GM12878 (cell line): ENCODE results near the gene PPARD. TPM values are rescaled to one million over a fixed set of nuclear protein-coding genes. Genes with fewer than 3 reads are reported as not detected.

Source experiments
- ATF3 ChIP-seq: IDR thresholded peaks from 2 replicates; pipeline ENCODE4 v1.6.1; 2011; ENCODE audit warnings: low read depth, mild to moderate bottlenecking, low read length, moderate library complexity, borderline replicate concordance; ENCODE audit errors: extremely low read depth
- BMI1 ChIP-seq: fragments of 450-650 bp; IDR thresholded peaks from 2 replicates; pipeline ENCODE4 v1.6.1; 2016; ENCODE audit warnings: mild to moderate bottlenecking, moderate library complexity, borderline replicate concordance
- CEBPB ChIP-seq, 2 experiments: fragments of 150-350 bp in 1 of 2; IDR thresholded peaks; 2 replicates each; pipeline ENCODE4 v1.6.1; 2012 to 2014; ENCODE audit warnings: low read depth in 2 of 2, low read length in 2 of 2, borderline replicate concordance in 1 of 2, inconsistent platforms in 1 of 2
- CHD1 ChIP-seq: IDR thresholded peaks from 2 replicates; pipeline ENCODE4 v1.6.1; 2012; ENCODE audit warnings: low read depth, low read length, improper control_type of control experiment
- CHD2 ChIP-seq: IDR thresholded peaks from 2 replicates; pipeline ENCODE4 v1.6.1; 2011; ENCODE audit warnings: low read depth, low read length, improper control_type of control experiment, borderline replicate concordance
- E4F1 ChIP-seq: fragments of 450-650 bp; IDR thresholded peaks from 2 replicates; pipeline ENCODE4 v1.6.1; 2018; ENCODE audit warnings: borderline replicate concordance, mild to moderate bottlenecking; ENCODE audit not compliant: partially characterized antibody
- HDGF ChIP-seq: fragments of 450-650 bp; IDR thresholded peaks from 2 replicates; pipeline ENCODE4 v1.6.1; 2016; ENCODE audit warnings: antibody characterized with exemption
- IRF3 ChIP-seq: fragments of 450-650 bp; IDR thresholded peaks from 2 replicates; pipeline ENCODE4 v1.6.1; 2014; ENCODE audit warnings: mild to moderate bottlenecking
- KAT2A ChIP-seq: conservative IDR thresholded peaks from 2 replicates; pipeline ENCODE4 v1.6.1; 2011; ENCODE audit warnings: low read depth, low read length; ENCODE audit not compliant: control insufficient read depth
- MXI1 ChIP-seq: fragments of 150-350 bp; IDR thresholded peaks from 2 replicates; pipeline ENCODE4 v1.6.1; 2011; ENCODE audit warnings: low read depth, mild to moderate bottlenecking, inconsistent platforms, low read length, improper control_type of control experiment
- MYB ChIP-seq: fragments of 150-350 bp; IDR thresholded peaks from 2 replicates; pipeline ENCODE4 v1.6.1; 2014; ENCODE audit warnings: mild to moderate bottlenecking, low read depth, low read length, borderline replicate concordance
- NFYA ChIP-seq: IDR thresholded peaks from 2 replicates; pipeline ENCODE4 v1.6.1; 2011; ENCODE audit warnings: low read depth, mild to moderate bottlenecking, low read length, improper control_type of control experiment, borderline replicate concordance
- NR2C1 ChIP-seq: fragments of 450-650 bp; IDR thresholded peaks from 2 replicates; pipeline ENCODE4 v1.6.1; 2017; ENCODE audit warnings: antibody characterized with exemption, mild to moderate bottlenecking, moderate library complexity
- NR2F1 ChIP-seq: fragments of 450-650 bp; conservative IDR thresholded peaks from 2 replicates; pipeline ENCODE4 v1.6.1; 2017; ENCODE audit warnings: mild to moderate bottlenecking
- RBBP5 ChIP-seq: fragments of 200-600 bp; sonication (generic); conservative IDR thresholded peaks from 2 replicates; pipeline ENCODE4 v1.6.1; 2016
- SIX5 ChIP-seq: IDR thresholded peaks from 2 replicates; pipeline ENCODE4 v1.6.1; 2011; ENCODE audit warnings: mild to moderate bottlenecking, low read depth, low read length, moderate library complexity; ENCODE audit not compliant: severe bottlenecking
- STAT3 ChIP-seq: IDR thresholded peaks from 2 replicates; pipeline ENCODE4 v1.6.1; 2011; ENCODE audit warnings: low read depth, low read length, improper control_type of control experiment
- TARDBP ChIP-seq: IDR thresholded peaks from 2 replicates; pipeline ENCODE4 v1.6.1; 2016; ENCODE audit warnings: borderline replicate concordance
- ZBTB33 ChIP-seq: fragments of 450-650 bp; IDR thresholded peaks from 2 replicates; pipeline ENCODE4 v1.6.1; 2017; ENCODE audit warnings: mild to moderate bottlenecking
- ZNF687 ChIP-seq: fragments of 450-650 bp; IDR thresholded peaks from 2 replicates; pipeline ENCODE4 v1.6.1; 2017; ENCODE audit warnings: mild to moderate bottlenecking, moderate library complexity
- polyA plus RNA-seq, 11 experiments: library from polyadenylated mRNA; depleted of rRNA in 4 of 11; unstranded in 6 of 11; stranded (reverse) in 5 of 11; fragments of >200 nt; fragmentation: Nextera tagmentation in 4 of 11; fragmentation: Illumina TruSeq in 1 of 11; extraction: Ambion mirVana in 4 of 11; extraction: Trizol in 1 of 11; gene quantifications; 1 replicate in 1 of 11; 2 replicates in 10 of 11; pipeline versions ENCODE4 v1.2.1 to v1.2.3, GENCODE V29; 2011 to 2016; ENCODE audit warnings: inconsistent platforms in 2 of 11, missing spikeins in 2 of 11, low read depth in 1 of 11
- total RNA-seq, 4 experiments: library from RNA; depleted of rRNA in 3 of 4; stranded (reverse); fragments of >200 nt in 3 of 4; fragmentation: Illumina TruSeq in 1 of 4; extraction: Trizol in 1 of 4; gene quantifications; 2 replicates each; pipeline versions ENCODE4 v1.2.1 to v1.2.3, GENCODE V29; 2013 to 2021

PPARD gene
- total and polyA plus RNA-seq, 10 of the 15 experiments (the other 5 are each of a cell fraction or from before 2014, with no cell fraction given), result 0.05 to 12.6 (median 6.7) TPM

GRCh38 chr6:35368038-35368887 lies 25.9 kb downstream of the PPARD start (continued):
- TF ChIP-seq NFYA (no peak), STAT3 (no peak), RBBP5 (no peak), BMI1 (no peak), HDGF (no peak), CEBPB (IDR thresholded peaks at IDR 0.05; ENCODE audit: borderline replicate concordance in 1 of 2, low read depth in 2 of 2, low read length in 2 of 2) (no peak), MYB (no peak), MXI1 (no peak), CHD2 (no peak), ATF3 (no peak), ZNF687 (no peak), CHD1 (no peak), NR2C1 (no peak), NR2F1 (no peak), ZBTB33 (no peak), IRF3 (no peak), KAT2A (no peak), TARDBP (no peak), E4F1 (no peak), SIX5 (no peak)
